KMS-11 (cell line): ENCODE data around the gene PCNP.

ENCODE experiments used
- H2AFZ ChIP-seq: fragments of 200-600 bp; sonication (generic); 2 replicates; pipeline ENCODE4 v1.6.1; 2016; ENCODE audit warnings: antibody characterized with exemption, mixed run types, low read depth
- H3K27ac ChIP-seq: fragments of 200-600 bp; sonication (generic); 2 replicates; pipeline ENCODE4 v1.6.1; 2016; ENCODE audit warnings: mild to moderate bottlenecking, mixed run types
- H3K27me3 ChIP-seq: fragments of 200-600 bp; sonication (generic); 2 replicates; pipeline ENCODE4 v1.6.1; 2017; ENCODE audit warnings: mild to moderate bottlenecking, low read depth, mixed run types, moderate library complexity; ENCODE audit not compliant: insufficient read depth
- H3K36me3 ChIP-seq: fragments of 200-600 bp; sonication (generic); 2 replicates; pipeline ENCODE4 v1.6.1; 2017; ENCODE audit warnings: mild to moderate bottlenecking, mixed run types; ENCODE audit not compliant: insufficient read depth
- H3K4me1 ChIP-seq: fragments of 200-600 bp; sonication (generic); 2 replicates; pipeline ENCODE4 v1.6.1; 2016; ENCODE audit warnings: mild to moderate bottlenecking, low read depth, mixed run types; ENCODE audit not compliant: poor library complexity, severe bottlenecking
- H3K4me2 ChIP-seq: fragments of 200-600 bp; sonication (generic); 2 replicates; pipeline ENCODE4 v1.7.0; 2016; ENCODE audit warnings: mild to moderate bottlenecking, mixed run types
- H3K4me3 ChIP-seq: fragments of 200-600 bp; sonication (generic); IDR thresholded peaks from 2 replicates; pipeline ENCODE4 v1.6.1; 2017; ENCODE audit warnings: low read depth, low read length, mixed read lengths; ENCODE audit not compliant: insufficient read depth
- H3K79me2 ChIP-seq: fragments of 200-600 bp; sonication (generic); 2 replicates; pipeline ENCODE4 v1.6.1; 2016; ENCODE audit warnings: low read depth, mixed run types; ENCODE audit not compliant: insufficient read depth
- H3K9ac ChIP-seq: fragments of 200-600 bp; sonication (generic); 2 replicates; pipeline ENCODE4 v1.6.1; 2016; ENCODE audit warnings: mild to moderate bottlenecking, mixed run types
- H4K20me1 ChIP-seq: fragments of 200-600 bp; sonication (generic); 2 replicates; pipeline ENCODE4 v1.6.1; 2016; ENCODE audit warnings: mild to moderate bottlenecking, mixed run types; ENCODE audit not compliant: insufficient read depth
- TF ChIP-seq, protein P1 (sequence below): fragments of 200-600 bp; sonication (generic); conservative IDR thresholded peaks from 2 replicates; pipeline ENCODE4 v1.6.1; 2017; ENCODE audit warnings: low read depth, mild to moderate bottlenecking, antibody characterized with exemption, low read length, moderate library complexity, mixed read lengths

Gene PCNP

DNA sequence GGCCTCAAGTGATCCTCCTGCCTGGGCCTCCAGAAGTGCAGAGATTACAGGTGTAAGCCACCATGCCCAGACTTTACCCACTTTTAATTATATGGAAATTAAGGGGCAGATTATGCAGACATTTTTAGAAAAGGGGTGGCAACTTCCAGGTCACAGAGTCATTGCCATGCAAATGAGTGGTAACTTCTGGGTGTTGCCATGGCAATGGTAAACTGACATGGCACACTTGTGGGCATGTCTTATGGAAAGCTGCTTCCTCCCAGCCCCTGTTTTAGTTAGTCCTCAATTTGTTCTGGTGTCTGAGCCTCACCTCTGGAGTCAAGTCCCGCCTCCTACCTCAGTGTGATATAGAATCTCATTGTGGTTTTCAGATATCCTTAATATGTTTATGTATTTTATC is 49.7 kb downstream of the PCNP start:
- Histone ChIP-seq H3K4me1 (no peaks in the 10 kb centered on the region), H3K4me2 (no peak overlapping the region), H3K36me3 (no peaks in the 10 kb centered on the region), H3K27ac (no peak overlapping the region), H3K4me3 (no peak overlapping the region), H3K9ac (no peak overlapping the region), H3K27me3 (no peaks in the 10 kb centered on the region), H4K20me1 (no peaks in the 10 kb centered on the region), H2AFZ (no peak overlapping the region), H3K79me2 (no peaks in the 10 kb centered on the region)
- TF ChIP-seq, protein P1, sequence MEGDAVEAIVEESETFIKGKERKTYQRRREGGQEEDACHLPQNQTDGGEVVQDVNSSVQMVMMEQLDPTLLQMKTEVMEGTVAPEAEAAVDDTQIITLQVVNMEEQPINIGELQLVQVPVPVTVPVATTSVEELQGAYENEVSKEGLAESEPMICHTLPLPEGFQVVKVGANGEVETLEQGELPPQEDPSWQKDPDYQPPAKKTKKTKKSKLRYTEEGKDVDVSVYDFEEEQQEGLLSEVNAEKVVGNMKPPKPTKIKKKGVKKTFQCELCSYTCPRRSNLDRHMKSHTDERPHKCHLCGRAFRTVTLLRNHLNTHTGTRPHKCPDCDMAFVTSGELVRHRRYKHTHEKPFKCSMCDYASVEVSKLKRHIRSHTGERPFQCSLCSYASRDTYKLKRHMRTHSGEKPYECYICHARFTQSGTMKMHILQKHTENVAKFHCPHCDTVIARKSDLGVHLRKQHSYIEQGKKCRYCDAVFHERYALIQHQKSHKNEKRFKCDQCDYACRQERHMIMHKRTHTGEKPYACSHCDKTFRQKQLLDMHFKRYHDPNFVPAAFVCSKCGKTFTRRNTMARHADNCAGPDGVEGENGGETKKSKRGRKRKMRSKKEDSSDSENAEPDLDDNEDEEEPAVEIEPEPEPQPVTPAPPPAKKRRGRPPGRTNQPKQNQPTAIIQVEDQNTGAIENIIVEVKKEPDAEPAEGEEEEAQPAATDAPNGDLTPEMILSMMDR: no peak

DNA sequence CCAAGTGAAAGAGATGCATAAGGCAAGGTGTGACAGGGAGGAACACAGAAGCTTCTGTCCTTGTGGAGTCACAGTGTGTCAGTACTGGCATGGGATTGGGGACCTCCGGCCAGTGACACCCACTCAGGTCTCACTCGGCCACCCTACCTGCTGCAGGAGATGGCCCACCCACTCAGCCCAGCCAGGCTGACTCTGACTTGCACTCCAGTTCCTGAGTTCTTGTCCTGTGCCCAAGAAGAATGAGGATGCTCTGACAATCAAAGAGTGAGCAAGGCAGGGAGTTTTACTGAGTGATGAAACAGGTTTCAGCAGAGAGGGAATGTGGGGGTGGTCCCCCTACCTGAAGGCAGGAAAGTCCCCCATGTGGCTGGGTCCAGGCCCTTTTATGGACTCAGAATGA is 50.9 kb downstream of the PCNP start:
- no peak overlapping the region for H3K4me3 ChIP-seq

DNA sequence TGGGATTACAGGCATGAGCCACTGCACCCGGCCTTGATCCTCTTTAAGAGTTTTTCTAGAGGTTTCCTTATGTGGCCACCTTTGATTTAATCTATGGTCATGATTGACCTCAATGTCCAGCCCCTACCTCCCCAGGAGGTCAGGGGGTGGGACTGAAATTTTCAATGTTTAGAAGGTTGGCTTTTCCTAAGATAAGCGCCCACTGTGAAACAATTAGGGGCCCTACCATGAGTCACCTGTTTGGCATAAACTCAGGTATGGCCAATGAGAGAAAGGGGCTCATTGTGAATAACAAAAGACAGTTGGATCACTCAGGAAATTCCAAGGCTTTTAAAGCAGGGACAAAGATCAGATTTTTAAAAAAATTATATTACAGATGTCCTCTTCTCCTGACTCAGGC is 51.9 kb downstream of the PCNP start:
- no peak overlapping the region for H2AFZ ChIP-seq
- H4K20me1 ChIP-seq: no peaks in the 10 kb centered on the region
- no peaks in the 10 kb centered on the region for H3K79me2 ChIP-seq
- no peaks in the 10 kb centered on the region for H3K4me1 ChIP-seq
- no peaks in the 10 kb centered on the region for H3K36me3 ChIP-seq
- no peaks in the 10 kb centered on the region for H3K27me3 ChIP-seq
- no peak overlapping the region for H3K9ac ChIP-seq
- no peak overlapping the region for H3K4me2 ChIP-seq
- TF ChIP-seq, protein P1: no peak
- H3K27ac ChIP-seq: no peak overlapping the region
- H3K4me3 ChIP-seq: no peak overlapping the region

More for the DNA sequence above, 50.9 kb downstream of the PCNP start:
- TF ChIP-seq, protein P1: no peak
- no peaks in the 10 kb centered on the region for H4K20me1 ChIP-seq
- H3K4me2 ChIP-seq: no peak overlapping the region
- no peak overlapping the region for H3K27ac ChIP-seq
- no peaks in the 10 kb centered on the region for H3K79me2 ChIP-seq
- no peaks in the 10 kb centered on the region for H3K27me3 ChIP-seq
- H3K36me3 ChIP-seq: no peaks in the 10 kb centered on the region
- H3K4me1 ChIP-seq: no peaks in the 10 kb centered on the region
- H3K9ac ChIP-seq: no peak overlapping the region
- H2AFZ ChIP-seq: no peak overlapping the region

DNA sequence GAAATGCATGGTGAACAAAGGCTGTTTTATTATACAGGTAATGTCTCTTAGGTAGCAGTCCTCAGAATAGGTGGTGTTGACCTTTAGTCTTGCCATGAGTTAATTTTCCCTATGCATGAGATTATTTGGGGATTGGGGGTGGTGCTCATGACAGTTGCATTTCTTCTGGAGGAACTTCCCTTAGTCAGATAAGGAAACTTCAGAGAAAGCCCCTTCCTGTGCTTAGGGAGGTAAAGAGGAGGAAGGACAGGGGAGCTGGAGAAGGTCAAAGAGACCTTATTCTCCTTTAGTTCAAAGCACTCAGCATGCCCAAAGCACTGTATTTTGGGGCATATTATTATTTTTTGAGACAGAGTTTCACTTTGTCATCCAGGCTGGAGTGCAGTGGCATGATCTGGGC is 55.2 kb downstream of the PCNP start:
- no peak overlapping the region for H3K9ac ChIP-seq
- TF ChIP-seq, protein P1: no peak
- H3K27me3 ChIP-seq: no peaks in the 10 kb centered on the region
- H4K20me1 ChIP-seq: no peaks in the 10 kb centered on the region
- H2AFZ ChIP-seq: no peak overlapping the region
- no peak overlapping the region for H3K27ac ChIP-seq
- no peaks in the 10 kb centered on the region for H3K36me3 ChIP-seq
- no peaks in the 10 kb centered on the region for H3K79me2 ChIP-seq
- H3K4me2 ChIP-seq: no peak overlapping the region
- H3K4me3 ChIP-seq: no peak overlapping the region
- H3K4me1 ChIP-seq: no peaks in the 10 kb centered on the region
